Vagina (tissue), 2 donors: ENCODE measurements around the gene HIPK2.

ENCODE experiments used
- CTCF ChIP-seq, 3 experiments: fragments of 450-650 bp in 2 of 3; fragments of 200-600 bp in 1 of 3; sonication (generic) in 1 of 3; IDR thresholded peaks; one replicate each; pipeline ENCODE4 v1.5.1; 2017 to 2019; ENCODE audit warnings: antibody characterized with exemption in 3 of 3, mild to moderate bottlenecking in 2 of 3, moderate library complexity in 2 of 3
- POLR2A ChIP-seq, 2 donors: fragments of 450-650 bp; IDR thresholded peaks; one replicate each; pipeline ENCODE4 v1.6.1; 2017; ENCODE audit warnings: antibody characterized with exemption in 2 of 2, mild to moderate bottlenecking in 2 of 2, moderate library complexity in 2 of 2

GRCh38 chr7:139752148-139752547 lies 25.6 kb downstream of the HIPK2 start:
- TF ChIP-seq CTCF (IDR thresholded peaks at IDR 0.05) (no peak), POLR2A (IDR thresholded peaks at IDR 0.05) (no peak)
